D721Med (cell line): ENCODE results near the gene ERBB2.
"Not testable (repeated sequence)": the region's sequence is repeated elsewhere in the genome, so short reads cannot be mapped to it uniquely, and the experiment has no call there.

Experiments
- DNase-seq: peaks from one replicate; pipeline ENCODE4 v3.0.0; 2011; ENCODE audit warnings: low spot score; ENCODE audit not compliant: insufficient read length
- FAIRE-seq: peaks from 2 replicates; lab custom pipeline; 2011; peaks lifted over from hg19 to GRCh38; lab: Jason Lieb, UNC
- TF ChIP-seq, protein P1 (sequence below): IDR thresholded peaks from 2 replicates; pipeline ENCODE4 v1.5.1; 2012; ENCODE audit warnings: mild to moderate bottlenecking, control low read depth; ENCODE audit not compliant: insufficient read depth; ENCODE audit errors: missing control alignments

The ERBB2 gene

DNA sequence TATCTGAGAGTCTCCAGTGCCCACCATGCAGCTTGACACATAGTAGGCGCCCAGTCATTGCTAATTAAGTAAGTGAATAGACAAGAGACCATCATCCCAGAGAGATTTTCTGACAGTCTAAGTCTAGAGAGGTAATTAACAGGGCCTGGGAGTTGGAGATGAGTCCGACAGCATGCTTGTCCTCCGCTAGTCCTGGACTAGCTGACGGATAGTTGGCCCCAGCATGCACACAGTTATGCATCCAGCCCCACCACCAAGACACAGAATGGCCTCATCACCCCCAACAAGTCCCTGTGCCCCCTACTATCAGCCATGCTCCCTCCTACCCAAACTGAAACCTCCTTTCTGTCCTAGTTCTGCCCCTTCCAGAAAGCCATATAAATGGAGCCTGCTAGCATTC lies 47.9 kb downstream of the ERBB2 start:
- FAIRE-seq (no peak), DNase-seq (no peak)
- TF ChIP-seq, protein P1, sequence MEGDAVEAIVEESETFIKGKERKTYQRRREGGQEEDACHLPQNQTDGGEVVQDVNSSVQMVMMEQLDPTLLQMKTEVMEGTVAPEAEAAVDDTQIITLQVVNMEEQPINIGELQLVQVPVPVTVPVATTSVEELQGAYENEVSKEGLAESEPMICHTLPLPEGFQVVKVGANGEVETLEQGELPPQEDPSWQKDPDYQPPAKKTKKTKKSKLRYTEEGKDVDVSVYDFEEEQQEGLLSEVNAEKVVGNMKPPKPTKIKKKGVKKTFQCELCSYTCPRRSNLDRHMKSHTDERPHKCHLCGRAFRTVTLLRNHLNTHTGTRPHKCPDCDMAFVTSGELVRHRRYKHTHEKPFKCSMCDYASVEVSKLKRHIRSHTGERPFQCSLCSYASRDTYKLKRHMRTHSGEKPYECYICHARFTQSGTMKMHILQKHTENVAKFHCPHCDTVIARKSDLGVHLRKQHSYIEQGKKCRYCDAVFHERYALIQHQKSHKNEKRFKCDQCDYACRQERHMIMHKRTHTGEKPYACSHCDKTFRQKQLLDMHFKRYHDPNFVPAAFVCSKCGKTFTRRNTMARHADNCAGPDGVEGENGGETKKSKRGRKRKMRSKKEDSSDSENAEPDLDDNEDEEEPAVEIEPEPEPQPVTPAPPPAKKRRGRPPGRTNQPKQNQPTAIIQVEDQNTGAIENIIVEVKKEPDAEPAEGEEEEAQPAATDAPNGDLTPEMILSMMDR, result no peak

DNA sequence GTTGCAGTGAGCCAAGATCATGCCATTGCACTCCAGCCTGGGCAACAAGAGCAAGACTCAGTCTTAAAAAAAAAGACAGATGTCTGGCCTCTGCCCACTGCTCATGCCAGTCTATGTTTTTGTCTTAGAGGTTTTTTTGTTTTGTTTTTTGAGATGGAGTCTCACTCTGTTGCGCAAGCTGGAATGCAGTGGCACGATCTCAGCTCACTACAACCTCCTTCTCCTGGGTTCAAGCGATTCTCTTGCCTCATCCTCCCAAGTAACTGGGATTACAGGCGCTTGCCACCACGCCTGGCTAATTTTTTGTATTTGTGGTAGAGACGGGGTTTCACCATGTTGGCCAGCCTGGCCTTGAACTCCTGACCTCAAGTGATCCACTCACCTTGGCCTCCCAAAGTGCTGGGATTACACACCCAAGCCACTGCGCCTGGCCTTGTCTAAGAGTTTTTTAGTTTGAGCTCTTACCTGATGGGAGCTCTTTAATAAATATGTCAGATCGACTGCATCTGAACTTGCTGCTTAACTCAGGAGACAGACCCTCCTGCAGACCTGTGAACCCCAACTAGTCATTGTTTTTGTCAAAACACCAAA lies 48.7 kb downstream of the ERBB2 start:
- FAIRE-seq, DNase-seq: not testable (repeated sequence)

DNA sequence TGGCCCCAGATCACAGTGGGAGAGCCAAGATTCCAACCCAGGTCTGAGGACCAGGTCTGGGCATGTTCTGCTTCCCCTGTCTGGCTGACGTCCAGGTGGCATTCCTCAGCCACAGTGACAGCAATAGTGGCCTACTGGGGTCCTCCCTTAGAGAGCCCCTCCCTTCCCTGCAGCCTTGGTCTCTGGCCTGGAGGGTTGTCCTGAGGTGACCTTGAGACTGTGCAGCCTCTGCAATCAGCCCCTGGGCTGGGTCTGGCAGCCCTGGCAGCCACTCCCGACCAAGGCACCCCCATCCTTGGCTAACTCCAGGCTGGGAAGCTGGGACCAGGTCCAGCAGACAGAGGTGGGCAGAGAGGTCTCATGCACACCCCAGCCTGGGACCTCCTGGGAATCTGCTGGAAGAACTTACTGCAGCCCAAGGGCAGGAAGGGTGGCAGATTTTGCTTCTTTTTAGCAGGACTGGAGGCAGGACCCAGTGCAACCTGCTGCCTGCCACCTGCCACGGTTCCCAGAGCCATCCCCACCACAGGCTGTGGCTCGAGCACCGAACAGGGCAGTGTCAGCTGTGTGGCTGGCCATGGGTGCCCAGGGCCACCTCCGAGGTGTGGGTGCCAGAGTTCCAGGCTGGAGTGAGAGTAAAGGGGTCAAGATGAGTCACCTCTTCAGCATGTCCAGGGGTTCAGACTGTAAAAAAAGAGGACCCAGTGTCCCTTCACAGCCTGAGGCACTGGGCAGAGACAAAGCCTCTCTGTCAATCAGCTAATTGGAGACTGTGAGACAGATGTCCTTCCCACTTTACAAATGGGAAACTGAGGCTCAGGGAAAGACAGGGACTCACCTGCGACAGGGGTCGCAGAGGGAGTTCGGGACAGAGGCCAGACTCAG lies 50.5 kb downstream of the ERBB2 start:
- TF ChIP-seq, protein P1, result no peak
- DNase-seq (no peak), FAIRE-seq (no peak)

DNA sequence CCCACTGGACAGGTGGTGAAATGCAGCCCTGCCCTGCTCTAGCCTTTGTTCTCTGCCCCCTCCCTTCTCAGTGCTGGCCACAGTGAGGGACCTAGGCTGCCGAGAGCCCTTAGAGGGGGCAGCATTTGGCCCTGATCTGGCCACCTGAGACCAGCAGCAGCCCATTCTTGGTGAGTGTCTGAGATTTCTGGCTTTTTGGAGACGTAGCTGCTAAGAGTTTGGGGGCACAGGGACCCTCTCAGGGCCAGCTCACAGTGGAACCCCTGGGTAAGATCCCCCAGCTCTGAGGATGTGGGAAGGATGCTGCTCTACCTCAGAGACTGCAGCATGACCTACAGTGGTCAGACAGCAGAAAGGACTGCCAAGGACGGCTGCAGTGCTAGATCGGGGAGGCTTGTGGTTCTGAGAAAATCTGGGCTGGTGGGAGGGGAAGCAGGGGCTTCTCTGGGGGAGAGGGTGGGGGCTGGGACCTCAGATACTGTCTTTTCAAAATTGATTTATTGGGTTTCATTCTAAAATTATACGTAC lies 51.2 kb downstream of the ERBB2 start:
- TF ChIP-seq, protein P1, result no peak

DNA sequence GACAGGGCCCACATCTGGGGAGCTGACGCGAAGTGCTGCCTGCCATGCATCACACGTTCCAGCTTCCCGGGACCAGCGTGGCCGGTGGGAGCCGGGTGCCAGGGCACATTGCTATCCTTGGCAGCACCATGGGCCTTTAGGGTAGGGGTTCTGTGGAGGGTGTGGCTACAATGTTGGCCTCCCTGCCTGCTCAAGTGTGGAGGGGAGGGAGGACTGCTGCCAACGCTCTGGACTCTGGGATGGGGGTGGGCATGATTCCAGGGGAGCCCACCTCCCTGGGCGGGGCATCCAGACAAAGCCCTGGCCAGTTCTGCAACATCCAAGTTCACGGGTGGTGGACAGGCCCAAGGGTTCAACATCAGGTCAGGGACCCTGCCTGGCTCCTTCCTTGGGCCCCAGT lies 51.8 kb downstream of the ERBB2 start:
- DNase-seq, result no peak
- FAIRE-seq, result no peak
- TF ChIP-seq, protein P1, result no peak

More for the DNA sequence above, 51.2 kb downstream of the ERBB2 start:
- no peak for FAIRE-seq
- no peak for DNase-seq

DNA sequence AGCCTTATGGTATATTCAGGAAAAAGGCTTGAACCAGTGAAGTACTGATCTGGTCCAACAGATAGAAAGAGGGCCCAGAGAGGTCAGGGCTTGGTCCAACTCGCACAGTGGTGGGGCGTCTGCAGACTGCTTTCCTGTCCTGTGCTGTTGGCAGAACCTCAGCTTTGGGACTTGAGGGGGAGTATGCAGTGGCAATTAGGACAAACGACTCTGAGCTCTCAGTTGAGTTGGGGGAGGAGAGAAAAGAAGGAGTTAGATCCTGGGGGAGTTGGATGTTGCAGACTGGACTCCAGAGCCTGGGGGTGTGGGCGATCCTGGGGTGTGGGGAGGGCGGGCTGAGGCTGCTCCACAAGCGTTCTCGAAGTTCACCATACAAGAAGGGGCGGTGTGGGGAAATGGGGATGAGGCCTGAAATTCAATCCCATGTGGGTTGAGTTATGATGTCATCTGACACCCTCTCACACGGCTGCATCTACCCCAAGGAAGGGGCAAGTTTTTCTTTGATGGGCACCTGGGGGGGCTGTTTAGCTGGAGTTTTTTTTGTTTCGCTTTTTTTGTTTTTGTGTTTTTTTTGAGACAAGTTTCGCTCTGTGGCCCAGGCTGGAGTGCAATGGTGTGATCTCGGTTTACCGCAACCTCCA lies 52.5 kb downstream of the ERBB2 start:
- TF ChIP-seq, protein P1, result no peak
- no peak for FAIRE-seq

DNA sequence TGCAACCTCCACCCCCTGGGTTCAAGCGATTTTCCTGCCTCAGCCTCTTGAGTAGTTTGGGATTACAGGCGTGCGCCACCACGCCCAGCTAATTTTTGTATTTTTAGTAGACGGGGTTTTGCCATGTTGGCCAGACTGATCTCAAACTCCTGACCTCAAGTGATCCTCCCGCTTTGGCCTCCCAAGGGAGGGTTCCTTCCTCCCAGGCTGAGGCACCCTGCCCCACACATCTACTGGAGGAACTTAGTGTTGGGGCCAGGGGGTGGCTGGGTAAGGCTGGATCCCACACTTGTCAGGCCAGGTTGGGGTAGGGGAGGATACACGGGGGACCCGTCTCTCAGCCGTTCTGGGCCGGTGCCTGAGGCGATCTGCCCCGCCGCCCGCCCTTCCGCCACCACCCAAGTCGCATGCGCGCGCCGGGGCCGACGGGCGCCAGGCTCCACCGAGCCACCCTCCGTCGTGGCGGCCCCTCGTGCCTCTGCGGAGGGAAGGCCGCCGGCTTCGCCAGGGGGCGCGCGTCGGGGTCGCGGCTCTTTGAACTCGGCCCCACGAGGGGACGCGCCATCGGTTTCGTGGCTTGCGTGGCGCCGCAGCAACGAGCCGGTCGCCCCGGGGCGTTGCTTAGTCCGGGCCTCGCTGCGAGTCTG lies 53.8 kb downstream of the ERBB2 start:
- DNase-seq, result peak; percentile 61
- no peak for FAIRE-seq
- TF ChIP-seq, protein P1, result peak; percentile 41

More for the DNA sequence above, 52.5 kb downstream of the ERBB2 start:
- no peak for DNase-seq
